ENCODE results near the gene BRSK1.

DNA sequence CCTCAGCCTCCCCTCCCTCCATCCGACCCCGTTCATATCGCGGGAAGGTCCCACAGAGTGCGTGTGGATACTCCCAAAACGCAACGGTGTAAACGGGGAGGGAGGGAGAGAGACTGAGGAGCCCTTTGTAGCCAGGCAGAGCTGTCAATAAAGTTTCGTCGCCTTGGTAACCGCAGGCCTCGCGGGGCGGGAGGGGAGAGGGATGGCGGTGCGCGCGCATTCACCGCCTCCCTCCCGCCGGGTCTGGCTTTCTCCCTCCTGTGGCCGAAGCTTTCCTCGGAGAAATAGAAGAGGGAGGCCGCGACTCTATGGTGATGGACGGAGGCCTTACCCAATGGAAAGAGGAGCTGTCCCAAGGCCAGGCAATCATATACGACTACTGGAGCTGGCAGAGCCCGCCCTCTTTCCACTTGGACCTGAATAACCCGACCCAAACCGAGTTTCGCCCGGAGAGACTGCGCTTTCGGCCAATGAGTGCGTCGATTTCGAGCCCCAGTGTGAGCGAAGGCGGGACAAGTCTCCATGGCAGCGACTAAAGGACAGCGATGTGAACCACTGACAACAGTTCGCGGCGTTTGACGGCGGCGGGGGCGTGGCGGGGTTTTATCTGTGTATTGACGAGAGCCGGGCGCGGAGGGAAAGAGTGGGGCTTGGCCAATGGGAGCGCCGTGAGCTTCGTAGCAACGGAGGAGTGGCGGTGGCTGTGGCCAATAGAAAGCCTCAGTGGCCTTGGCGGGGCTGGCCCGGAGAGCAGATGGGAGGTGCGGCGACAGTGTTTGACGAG, 55.5 kb downstream of the BRSK1 start, which contains the start of gene KMT5C:
- TF ChIP-seq, protein P1, sequence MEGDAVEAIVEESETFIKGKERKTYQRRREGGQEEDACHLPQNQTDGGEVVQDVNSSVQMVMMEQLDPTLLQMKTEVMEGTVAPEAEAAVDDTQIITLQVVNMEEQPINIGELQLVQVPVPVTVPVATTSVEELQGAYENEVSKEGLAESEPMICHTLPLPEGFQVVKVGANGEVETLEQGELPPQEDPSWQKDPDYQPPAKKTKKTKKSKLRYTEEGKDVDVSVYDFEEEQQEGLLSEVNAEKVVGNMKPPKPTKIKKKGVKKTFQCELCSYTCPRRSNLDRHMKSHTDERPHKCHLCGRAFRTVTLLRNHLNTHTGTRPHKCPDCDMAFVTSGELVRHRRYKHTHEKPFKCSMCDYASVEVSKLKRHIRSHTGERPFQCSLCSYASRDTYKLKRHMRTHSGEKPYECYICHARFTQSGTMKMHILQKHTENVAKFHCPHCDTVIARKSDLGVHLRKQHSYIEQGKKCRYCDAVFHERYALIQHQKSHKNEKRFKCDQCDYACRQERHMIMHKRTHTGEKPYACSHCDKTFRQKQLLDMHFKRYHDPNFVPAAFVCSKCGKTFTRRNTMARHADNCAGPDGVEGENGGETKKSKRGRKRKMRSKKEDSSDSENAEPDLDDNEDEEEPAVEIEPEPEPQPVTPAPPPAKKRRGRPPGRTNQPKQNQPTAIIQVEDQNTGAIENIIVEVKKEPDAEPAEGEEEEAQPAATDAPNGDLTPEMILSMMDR (IDR thresholded peaks at IDR 0.05): peak; percentile 34; the same call in 1 of the 2 replicates
- no peak for TF ChIP-seq ZFX (IDR thresholded peaks at IDR 0.05; ENCODE audit: borderline replicate concordance)

Data from 22Rv1 (cell line).